Ishikawa (cell line): ENCODE measurements around the gene DCAF8.

Experiments
- CEBPB ChIP-seq: IDR thresholded peaks from 2 replicates; pipeline ENCODE4 v1.6.1; 2012
- CREB1 ChIP-seq: IDR thresholded peaks from 2 replicates; pipeline ENCODE4 v1.6.1; 2012; ENCODE audit warnings: low read depth
- EGR1 ChIP-seq: IDR thresholded peaks from 2 replicates; pipeline ENCODE4 v1.6.1; 2012
- EP300 ChIP-seq: IDR thresholded peaks from 2 replicates; pipeline ENCODE4 v1.6.1; 2012; ENCODE audit warnings: borderline replicate concordance
- FOXM1 ChIP-seq: IDR thresholded peaks from 2 replicates; pipeline ENCODE4 v1.6.1; 2012; ENCODE audit warnings: low read depth, borderline replicate concordance
- MAX ChIP-seq: IDR thresholded peaks from 2 replicates; pipeline ENCODE4 v1.6.1; 2012
- NFIC ChIP-seq: IDR thresholded peaks from 2 replicates; pipeline ENCODE4 v1.6.1; 2012
- RAD21 ChIP-seq: IDR thresholded peaks from 2 replicates; pipeline ENCODE4 v1.6.1; 2012; ENCODE audit warnings: low read depth
- REST ChIP-seq: IDR thresholded peaks from 2 replicates; pipeline ENCODE4 v1.6.1; 2012; ENCODE audit warnings: low read depth, mild to moderate bottlenecking
- TAF1 ChIP-seq: IDR thresholded peaks from 2 replicates; pipeline ENCODE4 v1.6.1; 2012; ENCODE audit warnings: low read depth, mild to moderate bottlenecking
- TCF12 ChIP-seq: IDR thresholded peaks from 2 replicates; pipeline ENCODE4 v1.6.1; 2012; ENCODE audit warnings: low read depth
- TEAD4 ChIP-seq: IDR thresholded peaks from 2 replicates; pipeline ENCODE4 v1.6.1; 2012
- YY1 ChIP-seq: IDR thresholded peaks from 2 replicates; pipeline ENCODE4 v1.6.1; 2012; ENCODE audit warnings: low read depth
- ZBTB7A ChIP-seq: IDR thresholded peaks from 2 replicates; pipeline ENCODE4 v1.6.1; 2012; ENCODE audit warnings: low read depth
- TF ChIP-seq, protein P1 (sequence below): IDR thresholded peaks from 2 replicates; pipeline ENCODE4 v1.6.1; 2012

Gene DCAF8

DNA sequence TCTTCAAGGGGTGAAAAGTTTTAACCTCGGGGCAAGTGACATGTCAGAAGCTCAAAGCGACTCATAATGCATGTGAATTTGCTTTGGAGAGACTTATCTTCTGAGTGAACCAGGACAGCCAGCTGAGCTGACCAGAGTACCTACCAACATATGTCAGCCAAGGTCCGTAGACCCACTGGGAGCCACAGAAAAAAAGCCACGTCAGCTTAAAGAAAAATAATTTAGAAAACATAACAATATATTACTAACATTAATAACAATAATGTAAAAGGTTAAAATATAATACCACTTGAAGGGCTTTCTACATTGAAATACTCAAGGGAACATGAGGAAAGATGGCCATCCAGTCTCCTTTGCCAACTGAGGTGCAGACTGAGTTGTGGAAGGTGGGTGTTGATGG lies 15.6 kb upstream of the DCAF8 start:
- no peak for TF ChIP-seq TAF1

DNA sequence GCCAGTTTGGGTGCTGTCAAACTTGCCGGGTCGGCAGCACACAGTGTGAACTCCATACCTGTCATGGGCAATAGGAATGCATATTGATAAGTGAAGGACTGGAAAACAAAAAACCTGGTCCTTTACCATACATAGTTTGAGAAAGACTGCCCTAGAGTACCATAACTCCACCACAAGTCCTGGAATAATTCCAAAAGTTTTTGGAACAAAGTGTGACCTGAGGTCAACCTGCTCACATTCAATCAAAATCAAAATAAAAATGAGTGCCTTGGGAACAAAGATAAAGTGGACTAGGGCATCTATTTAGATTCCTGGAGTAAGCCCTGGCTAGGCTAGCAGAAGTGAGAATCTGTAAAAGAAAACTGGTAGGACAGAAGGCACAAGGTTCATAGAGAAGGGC lies 15.0 kb upstream of the DCAF8 start:
- TF ChIP-seq YY1 (no peak), FOXM1 (no peak), TCF12 (no peak), MAX (no peak), CEBPB (no peak), RAD21 (no peak), EP300 (no peak), TAF1 (no peak), ZBTB7A (no peak), EGR1 (no peak), CREB1 (no peak)
- TF ChIP-seq, protein P1, sequence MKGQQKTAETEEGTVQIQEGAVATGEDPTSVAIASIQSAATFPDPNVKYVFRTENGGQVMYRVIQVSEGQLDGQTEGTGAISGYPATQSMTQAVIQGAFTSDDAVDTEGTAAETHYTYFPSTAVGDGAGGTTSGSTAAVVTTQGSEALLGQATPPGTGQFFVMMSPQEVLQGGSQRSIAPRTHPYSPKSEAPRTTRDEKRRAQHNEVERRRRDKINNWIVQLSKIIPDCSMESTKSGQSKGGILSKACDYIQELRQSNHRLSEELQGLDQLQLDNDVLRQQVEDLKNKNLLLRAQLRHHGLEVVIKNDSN = no peak

- TF ChIP-seq ZBTB7A (no peak), NFIC (no peak), YY1 (no peak), TCF12 (no peak), REST (no peak), CEBPB (no peak), EGR1 (no peak)
- TF ChIP-seq, protein P1 = no peak
Measured at GRCh38 chr1:160271025-160271424, 8.7 kb upstream of the DCAF8 start.

DNA sequence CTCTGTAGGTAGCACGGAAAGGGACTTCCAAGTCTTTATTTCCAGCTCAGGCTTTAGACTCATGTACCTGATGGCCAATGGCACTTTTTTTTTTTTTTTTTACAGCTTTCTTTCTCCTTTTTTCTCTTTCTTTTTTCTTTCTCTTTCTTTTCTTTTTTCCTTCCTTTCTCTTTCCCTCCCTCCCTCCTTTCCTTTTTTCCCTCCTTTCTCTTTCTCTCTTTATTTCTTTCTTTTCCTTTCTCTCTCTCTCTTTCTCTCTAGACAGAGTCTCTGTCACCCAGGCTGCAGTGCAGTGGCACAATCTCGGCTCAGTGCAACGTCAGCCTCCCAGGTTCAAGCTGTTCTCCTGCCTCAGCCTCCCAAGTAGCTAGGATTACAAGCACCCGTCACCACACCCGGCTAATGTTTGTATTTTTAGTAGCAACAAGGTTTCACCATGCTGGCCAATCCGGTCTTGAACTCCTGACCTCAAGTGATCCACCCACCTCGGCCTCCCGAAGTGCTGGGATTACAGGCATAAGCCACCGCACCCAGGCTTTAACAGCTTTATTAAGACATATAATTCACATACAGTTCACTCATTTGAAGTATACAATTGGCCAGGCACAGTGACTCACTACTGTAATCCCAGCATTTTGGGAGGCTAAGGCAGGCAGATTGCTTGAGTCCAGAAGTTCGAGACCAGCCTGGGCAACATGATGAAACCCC lies 5.1 kb upstream of the DCAF8 start:
- TF ChIP-seq CREB1 (no peak), YY1 (no peak), EP300 (no peak), EGR1 (no peak), RAD21 (no peak), FOXM1 (no peak)

DNA sequence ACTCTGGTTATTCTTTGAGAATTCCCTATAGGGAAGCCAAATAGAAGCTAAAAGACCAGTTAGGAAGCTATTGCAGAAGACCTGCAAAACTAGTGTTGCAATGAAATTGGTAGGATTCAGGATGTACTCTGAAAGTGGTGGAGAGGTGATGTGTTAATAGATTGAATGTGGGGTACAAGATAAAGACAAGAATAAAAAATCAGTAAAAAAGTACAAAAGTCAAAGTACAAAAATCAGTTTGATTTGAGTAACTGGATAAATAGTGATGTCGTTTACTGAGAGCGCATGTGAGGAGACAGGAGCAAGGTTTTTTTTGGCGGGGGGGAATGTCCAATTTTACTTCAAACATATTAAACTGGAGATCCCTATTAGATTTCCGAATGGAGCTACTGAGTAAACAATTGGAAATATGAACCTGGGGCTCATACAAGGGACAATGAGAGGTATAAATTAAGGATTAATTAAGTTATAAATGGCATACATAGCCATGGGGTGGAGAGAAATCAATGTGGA lies 2.5 kb upstream of the DCAF8 start:
- TF ChIP-seq REST (no peak), YY1 (no peak), EP300 (no peak), CEBPB (no peak), RAD21 (no peak), MAX (no peak)

GRCh38 chr1:160261556-160261892 lies 825 bp downstream of the DCAF8 start:
- TF ChIP-seq YY1 (no peak), EGR1 (no peak), MAX (no peak), NFIC (no peak), REST (no peak), TCF12 (no peak), TEAD4 (no peak), FOXM1 (no peak)
- TF ChIP-seq, protein P1 = no peak
